Mammary epithelial cell (primary cell): Measurements from ENCODE around the gene ANKS1B.

Source experiments
- CTCF ChIP-seq, 2 donors: IDR thresholded peaks in 1 of 2; conservative IDR thresholded peaks in 1 of 2; 2 replicates each; pipeline ENCODE4 v1.5.1; 2011 to 2012; ENCODE audit warnings: inconsistent platforms in 2 of 2, low read length in 2 of 2, mild to moderate bottlenecking in 2 of 2, control low read depth in 1 of 2, low read depth in 1 of 2; ENCODE audit not compliant: insufficient read depth in 1 of 2; ENCODE audit errors: extremely low read depth in 1 of 2
- EZH2 ChIP-seq: IDR thresholded peaks from 2 replicates; pipeline ENCODE4 v1.6.1; 2012; ENCODE audit warnings: low read length, inconsistent platforms, borderline replicate concordance

- TF ChIP-seq CTCF (conservative IDR thresholded peaks at IDR 0.05 in 1 of 2, IDR thresholded peaks at IDR 0.05 in 1 of 2; ENCODE audit: extremely low read depth in 1 of 2, insufficient read depth in 1 of 2, low read depth in 1 of 2, low read length in 2 of 2), result no peak
- TF ChIP-seq EZH2, result no peak
These were observed 232.0 kb downstream of the ANKS1B start for GRCh38 chr12:99752740-99753139.
